ENCODE data around the gene FBXL4.

DNA sequence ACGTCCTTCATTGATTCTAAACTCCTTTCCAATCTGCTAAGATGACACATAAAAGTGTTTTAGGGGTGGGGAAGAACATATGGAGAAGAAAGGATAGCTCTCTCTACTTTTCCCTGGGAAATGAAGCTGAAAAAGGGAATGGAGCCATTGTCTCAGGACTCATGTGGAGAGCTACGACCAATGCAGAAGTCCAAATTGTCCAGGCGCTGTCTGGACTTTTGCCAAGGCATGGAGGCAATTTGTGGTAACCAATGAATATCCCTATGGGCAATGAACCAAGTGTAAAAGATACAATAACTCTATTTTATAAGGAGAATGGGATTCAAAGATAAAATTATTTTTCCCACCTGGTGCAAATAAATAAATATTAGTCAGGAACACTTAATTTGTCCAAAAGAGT, 16.1 kb downstream of the FBXL4 start:
- TF ChIP-seq, protein P1, sequence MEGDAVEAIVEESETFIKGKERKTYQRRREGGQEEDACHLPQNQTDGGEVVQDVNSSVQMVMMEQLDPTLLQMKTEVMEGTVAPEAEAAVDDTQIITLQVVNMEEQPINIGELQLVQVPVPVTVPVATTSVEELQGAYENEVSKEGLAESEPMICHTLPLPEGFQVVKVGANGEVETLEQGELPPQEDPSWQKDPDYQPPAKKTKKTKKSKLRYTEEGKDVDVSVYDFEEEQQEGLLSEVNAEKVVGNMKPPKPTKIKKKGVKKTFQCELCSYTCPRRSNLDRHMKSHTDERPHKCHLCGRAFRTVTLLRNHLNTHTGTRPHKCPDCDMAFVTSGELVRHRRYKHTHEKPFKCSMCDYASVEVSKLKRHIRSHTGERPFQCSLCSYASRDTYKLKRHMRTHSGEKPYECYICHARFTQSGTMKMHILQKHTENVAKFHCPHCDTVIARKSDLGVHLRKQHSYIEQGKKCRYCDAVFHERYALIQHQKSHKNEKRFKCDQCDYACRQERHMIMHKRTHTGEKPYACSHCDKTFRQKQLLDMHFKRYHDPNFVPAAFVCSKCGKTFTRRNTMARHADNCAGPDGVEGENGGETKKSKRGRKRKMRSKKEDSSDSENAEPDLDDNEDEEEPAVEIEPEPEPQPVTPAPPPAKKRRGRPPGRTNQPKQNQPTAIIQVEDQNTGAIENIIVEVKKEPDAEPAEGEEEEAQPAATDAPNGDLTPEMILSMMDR (IDR thresholded peaks at IDR 0.05; ENCODE audit: low read depth, low read length): no peak
- TF ChIP-seq POLR2A (IDR thresholded peaks at IDR 0.05; ENCODE audit: extremely low read depth, insufficient read length) (no peak), MYC (IDR thresholded peaks at IDR 0.05; ENCODE audit: low read depth, low read length) (no peak)
- TF ChIP-seq, protein P2, sequence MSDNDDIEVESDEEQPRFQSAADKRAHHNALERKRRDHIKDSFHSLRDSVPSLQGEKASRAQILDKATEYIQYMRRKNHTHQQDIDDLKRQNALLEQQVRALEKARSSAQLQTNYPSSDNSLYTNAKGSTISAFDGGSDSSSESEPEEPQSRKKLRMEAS (IDR thresholded peaks at IDR 0.05; ENCODE audit: low read depth, low read length): no peak

All from NB4 (cell line).